ENCODE data around the gene SLC6A17. TPM values are rescaled to one million over a fixed set of nuclear protein-coding genes. Genes with fewer than 3 reads are reported as not detected.

SLC6A17 gene
- total RNA-seq, 1 donor from 2014 or later = 3.6 TPM

- no peaks in the 10 kb centered on the region for H3K36me3 ChIP-seq (ENCODE audit: insufficient read depth, low read length)
- H3K4me3 ChIP-seq (ENCODE audit: insufficient read depth, low read depth, low read length) = peak overlapping the region; percentile 52
- peaks cover 9% of the 10 kb centered on the region for H3K4me1 ChIP-seq (ENCODE audit: insufficient read depth, low read length)
- H3K4me3 Mint-ChIP-seq (ENCODE audit: unreplicated experiment) = peak overlapping the region; percentile 65
- H2AFZ ChIP-seq (ENCODE audit: low read depth, low read length) = peak overlapping the region; percentile 39
- DNase-seq (ENCODE audit: low read depth) (no peak), FAIRE-seq (no peak)
- H4K20me1 ChIP-seq (ENCODE audit: insufficient read depth, low read length) = peaks cover 8% of the 10 kb centered on the region
- H3K9me3 Mint-ChIP-seq (ENCODE audit: unreplicated experiment) = peaks cover 2% of the 10 kb centered on the region
- peak overlapping the region; percentile 90 for H3K4me2 ChIP-seq (ENCODE audit: low read length)
- peaks cover 70% of the 10 kb centered on the region for H3K27me3 Mint-ChIP-seq (ENCODE audit: low read depth, unreplicated experiment)
- peaks cover 2% of the 10 kb centered on the region for H3K4me1 Mint-ChIP-seq (ENCODE audit: low read depth, unreplicated experiment)
- no peaks in the 10 kb centered on the region for H3K79me2 ChIP-seq (ENCODE audit: insufficient read depth, low read length)
- TF ChIP-seq EZH2 (IDR thresholded peaks at IDR 0.05; ENCODE audit: insufficient read depth, low read length) = peak; percentile 100
- TF ChIP-seq, protein P1, sequence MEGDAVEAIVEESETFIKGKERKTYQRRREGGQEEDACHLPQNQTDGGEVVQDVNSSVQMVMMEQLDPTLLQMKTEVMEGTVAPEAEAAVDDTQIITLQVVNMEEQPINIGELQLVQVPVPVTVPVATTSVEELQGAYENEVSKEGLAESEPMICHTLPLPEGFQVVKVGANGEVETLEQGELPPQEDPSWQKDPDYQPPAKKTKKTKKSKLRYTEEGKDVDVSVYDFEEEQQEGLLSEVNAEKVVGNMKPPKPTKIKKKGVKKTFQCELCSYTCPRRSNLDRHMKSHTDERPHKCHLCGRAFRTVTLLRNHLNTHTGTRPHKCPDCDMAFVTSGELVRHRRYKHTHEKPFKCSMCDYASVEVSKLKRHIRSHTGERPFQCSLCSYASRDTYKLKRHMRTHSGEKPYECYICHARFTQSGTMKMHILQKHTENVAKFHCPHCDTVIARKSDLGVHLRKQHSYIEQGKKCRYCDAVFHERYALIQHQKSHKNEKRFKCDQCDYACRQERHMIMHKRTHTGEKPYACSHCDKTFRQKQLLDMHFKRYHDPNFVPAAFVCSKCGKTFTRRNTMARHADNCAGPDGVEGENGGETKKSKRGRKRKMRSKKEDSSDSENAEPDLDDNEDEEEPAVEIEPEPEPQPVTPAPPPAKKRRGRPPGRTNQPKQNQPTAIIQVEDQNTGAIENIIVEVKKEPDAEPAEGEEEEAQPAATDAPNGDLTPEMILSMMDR (IDR thresholded peaks at IDR 0.05; ENCODE audit: insufficient read depth, low read depth, low read length) = no peak
- peaks cover 1% of the 10 kb centered on the region for H3K36me3 Mint-ChIP-seq (ENCODE audit: low read depth, unreplicated experiment)
- no peak overlapping the region for H3K9ac ChIP-seq (ENCODE audit: low read length)
- peaks cover 41% of the 10 kb centered on the region for H3K27me3 ChIP-seq (ENCODE audit: insufficient read depth, low read length)
- H3K27ac Mint-ChIP-seq (ENCODE audit: unreplicated experiment) = no peak overlapping the region
- no peaks in the 10 kb centered on the region for H3K9me3 ChIP-seq (ENCODE audit: insufficient read depth, low read depth, low read length)
- H3K27ac ChIP-seq (ENCODE audit: low read depth, low read length) = no peak overlapping the region
Observed at GRCh38 chr1:110211496-110212168, 61.3 kb downstream of the SLC6A17 start.

GRCh38 chr1:110212169-110213142 lies 62.2 kb downstream of the SLC6A17 start:
- H3K4me3 ChIP-seq (ENCODE audit: insufficient read depth, low read depth, low read length) = no peak overlapping the region
- H3K4me3 Mint-ChIP-seq (ENCODE audit: unreplicated experiment) = peak overlapping the region; percentile 54
- H3K9me3 Mint-ChIP-seq (ENCODE audit: unreplicated experiment) = peaks cover 2% of the 10 kb centered on the region
- peaks cover 1% of the 10 kb centered on the region for H3K36me3 Mint-ChIP-seq (ENCODE audit: low read depth, unreplicated experiment)
- no peak overlapping the region for H3K27ac ChIP-seq (ENCODE audit: low read depth, low read length)
- FAIRE-seq (no peak), DNase-seq (ENCODE audit: low read depth) (no peak)
- H3K9ac ChIP-seq (ENCODE audit: low read length) = no peak overlapping the region
- TF ChIP-seq, protein P1 (IDR thresholded peaks at IDR 0.05; ENCODE audit: insufficient read depth, low read depth, low read length) = no peak
- no peak for TF ChIP-seq EZH2 (IDR thresholded peaks at IDR 0.05; ENCODE audit: insufficient read depth, low read length)
- H3K4me2 ChIP-seq (ENCODE audit: low read length) = peak overlapping the region; percentile 90
- peaks cover 2% of the 10 kb centered on the region for H3K4me1 Mint-ChIP-seq (ENCODE audit: low read depth, unreplicated experiment)
- H3K79me2 ChIP-seq (ENCODE audit: insufficient read depth, low read length) = no peaks in the 10 kb centered on the region
- H3K36me3 ChIP-seq (ENCODE audit: insufficient read depth, low read length) = no peaks in the 10 kb centered on the region
- H3K9me3 ChIP-seq (ENCODE audit: insufficient read depth, low read depth, low read length) = no peaks in the 10 kb centered on the region
- no peak overlapping the region for H2AFZ ChIP-seq (ENCODE audit: low read depth, low read length)
- peaks cover 8% of the 10 kb centered on the region for H4K20me1 ChIP-seq (ENCODE audit: insufficient read depth, low read length)
- no peak overlapping the region for H3K27ac Mint-ChIP-seq (ENCODE audit: unreplicated experiment)
- peaks cover 9% of the 10 kb centered on the region for H3K4me1 ChIP-seq (ENCODE audit: insufficient read depth, low read length)
- peaks cover 41% of the 10 kb centered on the region for H3K27me3 ChIP-seq (ENCODE audit: insufficient read depth, low read length)
- H3K27me3 Mint-ChIP-seq (ENCODE audit: low read depth, unreplicated experiment) = peaks cover 67% of the 10 kb centered on the region

Measured in astrocyte (in vitro differentiated cells and primary cell).